Natural killer cell treated with Interleukin-12 subunit alpha and Interleukin-12 subunit beta and Interleukin-15 and Interleukin-18, amount 100 ng/mL, for 72 hours (primary cell): ENCODE data around the gene RASAL1. TPM values are rescaled to one million over a fixed set of nuclear protein-coding genes. Genes with fewer than 3 reads are reported as not detected.

Source experiments
- ATAC-seq, 2 donors: fragments of 150-1000 bp; cut with Tn5 transposase in 1 of 2; sonication (Bioruptor Pico), chemical (Tn5 transposase) in 1 of 2; 2 replicates each; pipeline ENCODE4 v1.10.0; 2021
- DNase-seq: peaks from one replicate; pipeline ENCODE4 v3.0.0; 2022; ENCODE audit warnings: low spot score
- H3K27ac Mint-ChIP-seq, 2 donors: 1 replicate in 1 of 2; 2 replicates in 1 of 2; pipeline ENCODE4 v1.8.0; 2022; ENCODE audit warnings: mixed read lengths in 2 of 2, mild to moderate bottlenecking in 1 of 2, moderate library complexity in 1 of 2
- H3K27me3 Mint-ChIP-seq, 2 donors: 1 replicate in 1 of 2; 2 replicates in 1 of 2; pipeline ENCODE4 v1.8.0; 2022; ENCODE audit warnings: mixed read lengths in 2 of 2
- H3K36me3 Mint-ChIP-seq: one replicate; pipeline ENCODE4 v1.8.0; 2022; ENCODE audit warnings: mixed read lengths
- H3K4me1 Mint-ChIP-seq, 2 donors: 1 replicate in 1 of 2; 2 replicates in 1 of 2; pipeline ENCODE4 v1.8.0; 2022; ENCODE audit warnings: low read depth in 2 of 2, mixed read lengths in 2 of 2, mild to moderate bottlenecking in 1 of 2
- H3K4me3 Mint-ChIP-seq: one replicate; pipeline ENCODE4 v1.8.0; 2022; ENCODE audit warnings: mixed read lengths
- H3K9me3 Mint-ChIP-seq: 2 replicates; pipeline ENCODE4 v1.8.0; 2022; ENCODE audit warnings: mixed read lengths
- total RNA-seq, 2 donors: library from RNA; stranded (reverse); gene quantifications; one replicate each; pipeline ENCODE4 v1.2.3, GENCODE V29; 2022

The RASAL1 gene, protein sequence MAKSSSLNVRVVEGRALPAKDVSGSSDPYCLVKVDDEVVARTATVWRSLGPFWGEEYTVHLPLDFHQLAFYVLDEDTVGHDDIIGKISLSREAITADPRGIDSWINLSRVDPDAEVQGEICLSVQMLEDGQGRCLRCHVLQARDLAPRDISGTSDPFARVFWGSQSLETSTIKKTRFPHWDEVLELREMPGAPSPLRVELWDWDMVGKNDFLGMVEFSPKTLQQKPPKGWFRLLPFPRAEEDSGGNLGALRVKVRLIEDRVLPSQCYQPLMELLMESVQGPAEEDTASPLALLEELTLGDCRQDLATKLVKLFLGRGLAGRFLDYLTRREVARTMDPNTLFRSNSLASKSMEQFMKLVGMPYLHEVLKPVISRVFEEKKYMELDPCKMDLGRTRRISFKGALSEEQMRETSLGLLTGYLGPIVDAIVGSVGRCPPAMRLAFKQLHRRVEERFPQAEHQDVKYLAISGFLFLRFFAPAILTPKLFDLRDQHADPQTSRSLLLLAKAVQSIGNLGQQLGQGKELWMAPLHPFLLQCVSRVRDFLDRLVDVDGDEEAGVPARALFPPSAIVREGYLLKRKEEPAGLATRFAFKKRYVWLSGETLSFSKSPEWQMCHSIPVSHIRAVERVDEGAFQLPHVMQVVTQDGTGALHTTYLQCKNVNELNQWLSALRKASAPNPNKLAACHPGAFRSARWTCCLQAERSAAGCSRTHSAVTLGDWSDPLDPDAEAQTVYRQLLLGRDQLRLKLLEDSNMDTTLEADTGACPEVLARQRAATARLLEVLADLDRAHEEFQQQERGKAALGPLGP
- total RNA-seq = not detected

DNA sequence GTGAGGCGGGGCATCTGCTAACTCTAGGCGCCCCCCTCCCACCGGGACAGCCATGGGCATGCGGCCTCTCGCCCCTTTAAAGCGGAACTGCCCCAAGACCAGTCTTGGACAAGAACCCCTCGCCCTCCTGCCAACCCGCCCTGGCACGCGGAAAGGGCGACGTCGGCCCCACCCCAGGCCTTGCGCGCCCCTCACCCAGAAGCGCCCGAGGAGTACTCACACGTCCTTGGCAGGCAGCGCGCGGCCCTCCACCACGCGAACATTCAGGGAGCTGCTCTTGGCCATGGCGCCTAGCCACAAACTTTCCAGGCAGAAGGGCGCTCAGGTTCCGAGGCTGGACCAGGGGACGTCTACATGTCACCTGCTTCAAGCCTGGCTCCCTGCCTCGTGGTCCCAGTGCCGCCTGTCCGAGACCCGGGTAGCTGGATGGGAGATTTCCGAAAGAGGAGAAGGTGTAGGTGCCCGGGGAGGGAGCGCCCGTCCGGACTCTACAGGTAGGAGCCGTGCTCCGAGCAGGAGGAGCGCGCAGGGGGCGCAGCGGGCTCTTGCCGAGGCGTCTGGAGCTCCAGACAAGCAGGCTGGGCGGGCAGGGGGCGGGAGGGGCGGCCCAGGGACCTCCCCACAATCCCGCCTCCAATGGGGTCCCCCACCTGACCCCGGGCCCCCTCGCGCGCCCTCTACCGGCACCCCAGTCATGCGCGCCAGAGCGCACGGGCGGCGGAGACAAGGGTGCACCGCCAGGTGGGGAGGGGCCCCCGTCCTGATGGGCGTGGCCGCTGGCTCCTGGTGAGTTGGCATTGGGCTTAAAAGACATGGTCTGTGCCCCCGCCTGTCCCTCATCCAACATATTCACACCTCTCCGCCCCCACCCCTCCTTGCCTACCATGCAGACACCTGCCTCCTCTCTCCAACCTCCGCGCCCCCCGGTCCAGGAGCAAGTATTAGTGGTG, at the start of gene RASAL1:
TSS of gene RASAL1 (minus strand) at position 584 of the 950 bp plus-strand sequence. CDS start at position 285, 299 bp downstream.
- no peak within 1 kb of the TSS for H3K4me3 Mint-ChIP-seq
- peaks cover 0 to 8% of the 10 kb centered on the region in 2 donors for H3K27me3 Mint-ChIP-seq
- H3K9me3 Mint-ChIP-seq = no peaks in the 10 kb centered on the region
- ATAC-seq = peak; percentile 36 to 51
- H3K4me1 Mint-ChIP-seq = peaks cover 0 to 2% of the 10 kb centered on the region in 2 donors
- no peaks in the 10 kb centered on the region for H3K36me3 Mint-ChIP-seq
- no peak for DNase-seq
- H3K27ac Mint-ChIP-seq = no peak within 1 kb of the TSS

GRCh38 chr12:113184900-113185179, 49.3 kb upstream of the RASAL1 start:
- Mint-ChIP-seq H3K4me3 (peak overlapping the region; percentile 89), H3K9me3 (no peaks in the 10 kb centered on the region), H3K4me1 (peaks cover 26 to 28% of the 10 kb centered on the region in 2 donors), H3K27me3 (no peaks in the 10 kb centered on the region), H3K27ac (peak overlapping the region; percentile 82 to 91), H3K36me3 (peaks cover 6% of the 10 kb centered on the region)
- peak; percentile 89 to 93 for ATAC-seq
- peak; percentile 91 for DNase-seq

GRCh38 chr12:113184098-113184899, 48.7 kb upstream of the RASAL1 start:
- Mint-ChIP-seq H3K36me3 (peaks cover 3% of the 10 kb centered on the region), H3K4me1 (peaks cover 23 to 26% of the 10 kb centered on the region in 2 donors), H3K9me3 (no peaks in the 10 kb centered on the region), H3K4me3 (peak overlapping the region; percentile 89), H3K27ac (peak overlapping the region; percentile 82 to 91), H3K27me3 (no peaks in the 10 kb centered on the region)
- no peak for DNase-seq
- ATAC-seq = peak; percentile 75 to 79

GRCh38 chr12:113183030-113183589, 47.5 kb upstream of the RASAL1 start:
- H3K36me3 Mint-ChIP-seq = no peaks in the 10 kb centered on the region

GRCh38 chr12:113181975-113182374, 46.4 kb upstream of the RASAL1 start:
- peaks cover 15 to 18% of the 10 kb centered on the region in 2 donors for H3K4me1 Mint-ChIP-seq
- H3K4me3 Mint-ChIP-seq = no peak overlapping the region
- H3K27me3 Mint-ChIP-seq = no peaks in the 10 kb centered on the region
- H3K9me3 Mint-ChIP-seq = no peaks in the 10 kb centered on the region
- no peak for DNase-seq
- no peak for ATAC-seq
- H3K27ac Mint-ChIP-seq = no peak overlapping the region
- H3K36me3 Mint-ChIP-seq = no peaks in the 10 kb centered on the region

More at GRCh38 chr12:113183030-113183589, 47.5 kb upstream of the RASAL1 start:
- Mint-ChIP-seq H3K9me3 (no peaks in the 10 kb centered on the region), H3K4me3 (peak overlapping the region; percentile 89), H3K27ac (peak overlapping the region; percentile 18 to 91), H3K4me1 (peaks cover 19 to 23% of the 10 kb centered on the region in 2 donors), H3K27me3 (no peaks in the 10 kb centered on the region)
- DNase-seq (no peak), ATAC-seq (no peak)

GRCh38 chr12:113180333-113180732, 44.8 kb upstream of the RASAL1 start:
- H3K27ac Mint-ChIP-seq = no peak overlapping the region
- no peak overlapping the region for H3K4me3 Mint-ChIP-seq
- H3K9me3 Mint-ChIP-seq = no peaks in the 10 kb centered on the region
- H3K36me3 Mint-ChIP-seq = no peaks in the 10 kb centered on the region
- peaks cover 5 to 11% of the 10 kb centered on the region in 2 donors for H3K4me1 Mint-ChIP-seq
- DNase-seq (no peak), ATAC-seq (no peak)
- H3K27me3 Mint-ChIP-seq = no peaks in the 10 kb centered on the region

GRCh38 chr12:113179023-113179422, 43.5 kb upstream of the RASAL1 start:
- Mint-ChIP-seq H3K9me3 (no peaks in the 10 kb centered on the region), H3K4me1 (peaks cover 9 to 16% of the 10 kb centered on the region in 2 donors), H3K4me3 (no peak overlapping the region), H3K36me3 (no peaks in the 10 kb centered on the region), H3K27me3 (no peaks in the 10 kb centered on the region), H3K27ac (no peak overlapping the region)
- DNase-seq = no peak
- no peak for ATAC-seq

- peak; percentile 74 to 84 for ATAC-seq
- Mint-ChIP-seq H3K9me3 (no peaks in the 10 kb centered on the region), H3K36me3 (peaks cover 16% of the 10 kb centered on the region), H3K4me1 (peaks cover 4 to 8% of the 10 kb centered on the region in 2 donors), H3K27me3 (no peaks in the 10 kb centered on the region), H3K27ac (no peak overlapping the region), H3K4me3 (no peak overlapping the region)
- no peak for DNase-seq
Observed at GRCh38 chr12:113174461-113175384, 39.2 kb upstream of the RASAL1 start.

- Mint-ChIP-seq H3K9me3 (no peaks in the 10 kb centered on the region), H3K27ac (no peak overlapping the region), H3K27me3 (no peaks in the 10 kb centered on the region), H3K4me3 (no peak overlapping the region), H3K4me1 (peaks cover 4 to 8% of the 10 kb centered on the region in 2 donors), H3K36me3 (peaks cover 16% of the 10 kb centered on the region)
- no peak for DNase-seq
- no peak for ATAC-seq
Observed at GRCh38 chr12:113173081-113173698, 37.6 kb upstream of the RASAL1 start.

DNA sequence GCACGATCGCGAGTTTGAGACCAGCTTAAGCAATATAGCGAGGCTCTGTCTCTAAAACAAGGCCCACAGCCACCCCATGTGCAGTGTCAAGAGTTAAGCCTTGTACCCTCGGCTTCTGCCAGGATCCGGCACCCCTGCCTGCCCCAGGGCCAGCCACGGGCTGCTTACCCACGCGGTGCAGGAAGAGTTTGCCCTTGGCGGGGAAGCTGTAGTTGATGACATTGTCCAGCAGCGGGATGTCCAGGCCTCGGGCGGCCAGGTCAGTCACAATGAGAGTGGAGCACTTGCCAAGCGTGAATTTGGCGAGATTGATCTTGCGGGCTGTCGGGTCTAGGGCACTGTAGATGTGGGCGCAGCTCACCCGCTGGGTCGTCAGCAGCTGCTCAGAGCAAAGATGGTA, 36.6 kb upstream of the RASAL1 start:
- H3K9me3 Mint-ChIP-seq = no peaks in the 10 kb centered on the region
- H3K4me3 Mint-ChIP-seq = no peak overlapping the region
- ATAC-seq = no peak
- H3K36me3 Mint-ChIP-seq = peaks cover 16% of the 10 kb centered on the region
- no peaks in the 10 kb centered on the region for H3K27me3 Mint-ChIP-seq
- DNase-seq = no peak
- peaks cover 4 to 8% of the 10 kb centered on the region in 2 donors for H3K4me1 Mint-ChIP-seq
- H3K27ac Mint-ChIP-seq = no peak overlapping the region

DNA sequence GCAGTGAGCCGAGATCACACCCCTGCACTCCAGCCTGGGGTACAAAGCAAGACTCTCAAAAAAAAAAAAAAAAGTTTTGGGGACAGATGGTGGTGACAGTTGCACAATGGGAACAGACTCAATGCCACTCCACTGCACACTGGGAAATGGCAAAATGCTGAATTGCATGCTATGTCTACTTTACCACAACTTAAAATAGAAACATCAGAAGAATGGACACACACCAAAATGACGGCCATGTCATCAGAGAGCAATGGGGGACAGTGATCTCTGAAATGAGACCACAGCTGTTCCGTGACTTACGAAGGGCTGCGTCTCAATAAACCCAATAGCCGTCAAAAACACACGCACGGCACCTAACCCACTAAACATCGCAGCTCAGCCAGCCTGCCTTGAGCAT, 36.0 kb upstream of the RASAL1 start:
- Mint-ChIP-seq H3K36me3 (peaks cover 16% of the 10 kb centered on the region), H3K27ac (no peak overlapping the region)

More for the DNA sequence above, 36.0 kb upstream of the RASAL1 start:
- ATAC-seq (no peak), DNase-seq (no peak)
- H3K4me1 Mint-ChIP-seq = peaks cover 4 to 8% of the 10 kb centered on the region in 2 donors
- H3K9me3 Mint-ChIP-seq = no peaks in the 10 kb centered on the region
- H3K4me3 Mint-ChIP-seq = no peak overlapping the region
- no peaks in the 10 kb centered on the region for H3K27me3 Mint-ChIP-seq
